Stimulated activated CD4-positive, alpha-beta T cell treated with anti-CD3 and anti-CD28 coated beads, Interleukin-15, amount 100 ng/mL, for 48 hours (primary cell): ENCODE measurements around the gene FBXL14.
A peak's percentile ranks its signal among the peaks of the same experiment; 100 is the strongest.
"Not testable (repeated sequence)": the region's sequence is repeated elsewhere in the genome, so short reads cannot be mapped to it uniquely, and the experiment has no call there.

Experiments
- DNase-seq, 2 donors: peaks; one replicate each; pipeline ENCODE4 v3.0.0-alpha.2; 2020; ENCODE audit warnings: low read depth in 2 of 2

Gene FBXL14

GRCh38 chr12:1572731-1573130 is 21.6 kb downstream of the FBXL14 start:
- no peak for DNase-seq

GRCh38 chr12:1567852-1568251 is 26.5 kb downstream of the FBXL14 start:
- no peak for DNase-seq

GRCh38 chr12:1566449-1567135 is 27.8 kb downstream of the FBXL14 start:
- DNase-seq: no peak

DNA sequence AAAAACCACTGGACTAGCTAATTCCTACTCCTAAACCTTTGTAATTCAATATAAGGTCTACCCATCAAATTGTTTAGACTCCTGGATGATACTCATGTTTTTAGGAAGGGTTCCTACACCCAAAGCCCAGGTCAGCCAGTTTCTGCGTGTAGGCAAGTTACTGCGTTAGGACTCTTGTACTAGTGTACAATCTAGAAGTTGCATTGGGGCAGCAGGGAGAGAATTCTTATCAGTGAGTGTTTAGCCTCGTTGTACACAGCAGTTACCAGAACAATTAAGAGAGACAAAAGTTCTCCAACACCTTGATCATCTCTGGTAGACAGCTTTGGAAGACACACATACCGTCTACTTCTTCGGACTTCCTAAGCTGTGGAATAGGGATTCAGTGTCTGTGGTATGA is 29.2 kb downstream of the FBXL14 start:
- DNase-seq: no peak

DNA sequence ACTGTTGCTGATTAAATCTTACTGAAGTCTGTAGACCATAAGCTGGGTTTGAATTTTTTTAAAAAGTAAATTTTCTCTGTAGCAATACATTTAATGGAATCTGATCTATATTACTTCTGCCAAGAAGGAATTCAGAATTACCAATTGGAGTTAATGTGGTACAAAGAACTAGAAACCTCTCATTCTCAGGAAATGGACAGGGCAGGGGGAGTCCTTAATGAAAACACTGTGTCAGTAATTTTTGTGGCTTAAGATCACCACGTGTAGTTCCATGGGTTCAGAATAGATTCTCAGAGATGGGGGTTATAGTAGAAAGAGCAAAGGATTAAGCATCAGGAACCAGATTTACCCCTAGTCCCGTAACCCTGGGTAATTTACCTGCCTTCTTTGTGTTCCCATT is 30.3 kb downstream of the FBXL14 start:
- DNase-seq: no peak

GRCh38 chr12:1562813-1563407 is 31.5 kb downstream of the FBXL14 start:
- DNase-seq: no peak

DNA sequence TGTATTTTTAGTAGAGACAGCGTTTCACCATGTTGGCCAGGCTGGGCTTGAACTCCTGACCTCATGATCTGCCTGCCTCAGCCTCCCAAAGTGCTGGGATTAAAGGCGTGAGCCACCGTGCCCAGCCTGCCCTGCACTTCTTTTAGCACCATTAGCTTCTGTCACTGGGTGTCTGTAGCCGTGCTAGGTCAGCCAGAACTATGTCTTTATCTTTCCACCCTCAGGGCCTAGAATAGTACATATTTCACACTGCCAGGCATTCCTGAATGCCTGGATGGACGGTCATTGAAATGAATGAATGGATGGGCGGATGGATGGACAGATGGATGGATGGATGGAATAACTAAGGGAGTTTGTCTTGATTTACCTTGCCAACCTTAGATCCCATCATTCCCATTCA is 33.7 kb downstream of the FBXL14 start:
- no peak for DNase-seq

DNA sequence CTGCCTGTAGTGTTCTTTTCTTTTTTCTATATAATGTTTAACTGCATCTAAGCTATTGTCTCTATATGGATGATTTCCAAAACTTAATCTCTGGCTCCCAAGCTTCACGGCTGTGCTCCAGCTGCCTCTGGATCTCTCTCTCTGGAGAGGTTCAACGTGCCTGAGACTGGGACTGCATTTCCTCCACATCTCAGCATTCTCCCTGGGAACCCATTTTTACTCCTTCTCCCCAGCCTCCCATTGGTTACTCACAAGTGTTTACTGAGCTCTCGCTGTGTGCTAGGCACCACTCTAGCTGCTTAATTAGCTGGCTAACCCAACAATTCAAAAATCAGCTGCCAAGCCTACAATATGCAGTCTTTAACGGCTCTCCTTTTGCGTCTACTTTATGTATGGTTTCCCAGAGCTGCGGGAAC is 34.7 kb downstream of the FBXL14 start:
- DNase-seq: no peak

- DNase-seq: not testable (repeated sequence)
These were observed 36.3 kb downstream of the FBXL14 start for GRCh38 chr12:1558108-1558507.

DNA sequence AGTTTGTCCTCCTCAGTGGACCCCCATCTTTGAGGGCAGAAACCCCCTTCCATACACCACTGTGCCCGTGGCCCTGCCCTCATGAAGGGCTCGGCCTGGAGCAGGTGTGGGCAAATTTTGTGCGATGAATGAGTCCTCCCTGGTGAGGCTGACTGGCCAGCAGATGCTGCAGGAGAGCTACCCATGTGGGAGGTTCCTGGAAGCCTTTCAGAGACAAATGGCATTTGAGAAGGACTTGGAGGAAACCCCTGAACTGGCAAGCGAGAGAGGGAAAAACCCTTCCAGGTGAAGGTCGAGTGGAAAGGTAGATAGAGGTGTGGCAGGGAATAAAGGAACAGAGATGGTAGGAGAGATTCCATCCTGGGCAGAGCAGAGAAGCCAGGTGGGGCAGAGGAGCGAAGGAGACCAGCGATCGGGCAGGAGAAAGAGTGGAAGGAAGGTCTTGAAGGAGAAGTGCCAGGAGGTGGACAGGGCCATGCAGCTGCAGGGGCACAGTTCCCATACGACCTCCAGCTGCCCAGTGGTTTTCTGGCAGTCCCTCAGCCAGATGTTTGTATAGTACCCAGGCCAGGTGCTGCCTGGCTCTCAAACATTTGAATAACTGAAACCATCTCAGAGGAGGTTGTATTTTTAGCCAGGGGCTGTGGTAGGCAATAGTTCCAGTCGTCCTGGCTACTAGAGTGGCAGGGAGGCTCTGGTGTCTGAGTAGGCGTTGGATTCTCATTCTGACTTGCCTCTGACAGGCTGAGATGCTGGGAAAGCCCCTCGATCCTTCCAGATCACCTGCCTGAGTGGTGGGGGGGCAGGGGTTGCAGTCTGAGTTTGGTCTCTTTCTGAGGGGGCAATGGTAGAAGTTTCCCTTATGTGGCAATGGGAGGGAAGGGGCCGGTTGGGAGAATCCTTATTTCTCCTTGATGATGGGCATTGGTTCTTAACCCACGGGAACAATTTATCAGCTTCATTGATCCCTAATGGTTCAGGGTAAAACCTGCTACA is 40.1 kb downstream of the FBXL14 start:
- peak; percentile 41 to 50 for DNase-seq

GRCh38 chr12:1553536-1553935 is 40.8 kb downstream of the FBXL14 start:
- no peak for DNase-seq

GRCh38 chr12:1552911-1553491 is 41.4 kb downstream of the FBXL14 start:
- DNase-seq: no peak

- DNase-seq: no peak
These were observed 42.2 kb downstream of the FBXL14 start for GRCh38 chr12:1552171-1552570.

DNA sequence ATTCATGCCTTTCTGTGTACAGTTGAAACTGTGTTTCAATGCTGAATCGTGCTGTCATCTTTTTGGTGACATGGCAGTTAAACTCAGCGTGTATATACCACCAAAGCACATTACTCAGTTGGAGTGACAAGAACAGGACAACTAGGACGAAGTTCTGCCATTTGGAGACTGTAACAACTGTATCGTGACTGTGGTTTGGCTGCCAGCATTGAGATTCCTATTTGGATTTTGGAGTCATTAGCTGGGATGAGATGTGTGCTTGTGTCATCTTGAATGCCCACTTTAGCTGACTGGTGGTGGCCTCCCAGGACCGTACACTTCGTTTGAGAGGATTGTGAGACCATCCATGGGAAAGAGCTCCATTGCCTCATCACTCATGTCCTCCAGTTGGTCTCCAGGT is 42.9 kb downstream of the FBXL14 start:
- DNase-seq: no peak

DNA sequence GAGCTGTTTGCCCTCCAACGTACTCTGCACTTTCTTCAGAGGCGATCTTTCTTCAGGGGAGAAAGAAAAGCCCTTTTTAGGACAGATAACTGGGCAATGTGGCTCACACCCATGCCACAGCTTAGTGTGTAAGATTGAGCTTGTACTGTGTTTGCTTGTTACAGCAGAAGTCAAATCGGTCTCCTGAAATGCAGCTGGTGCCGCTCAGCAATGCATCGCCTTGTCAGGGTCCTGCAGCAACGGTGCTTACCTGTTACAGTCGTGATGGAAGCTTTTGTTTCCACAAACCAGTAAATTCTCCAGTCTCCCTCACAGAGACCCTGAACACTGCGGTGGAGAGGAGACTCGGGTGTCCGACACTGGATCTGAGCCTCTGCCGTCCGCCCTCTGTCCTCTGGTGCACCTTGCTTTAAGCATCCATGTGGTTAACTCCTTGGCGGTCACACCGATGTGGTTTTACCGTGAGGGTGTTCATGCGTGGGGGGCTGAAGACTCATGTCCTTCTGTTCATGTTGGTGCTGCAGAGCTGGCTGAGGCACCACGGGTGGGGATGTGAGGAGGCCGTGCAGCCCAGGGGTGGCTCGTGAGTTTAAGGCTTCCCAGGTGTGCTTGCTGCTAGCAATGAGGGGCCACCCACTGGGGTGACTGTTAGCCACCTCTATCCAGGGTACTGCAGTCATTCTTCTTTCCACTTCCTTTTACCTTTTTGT is 47.3 kb downstream of the FBXL14 start:
- DNase-seq: no peak

GRCh38 chr12:1544996-1545700 is 49.2 kb downstream of the FBXL14 start:
- DNase-seq: no peak

- no peak for DNase-seq
These were observed 51.8 kb downstream of the FBXL14 start for GRCh38 chr12:1542599-1542998.

DNA sequence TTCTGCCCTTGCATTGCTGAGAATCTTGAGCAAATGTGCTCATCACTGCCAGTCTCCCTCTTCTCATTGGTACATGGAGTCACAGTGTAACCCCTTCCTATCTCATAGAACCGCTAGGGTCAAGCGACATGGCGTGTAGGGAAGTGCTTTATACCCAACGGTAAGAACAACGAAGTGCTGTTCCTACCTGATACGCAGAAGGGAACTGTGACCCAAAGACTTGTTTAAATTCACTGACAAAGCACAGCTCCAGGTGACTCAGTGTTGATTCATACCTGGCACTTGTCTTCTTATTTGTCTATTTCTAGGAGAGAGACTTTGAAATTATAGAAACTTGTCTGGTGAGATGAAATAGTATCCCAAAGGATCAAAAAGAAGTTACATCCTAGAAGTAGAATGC is 53.7 kb downstream of the FBXL14 start:
- no peak for DNase-seq

- no peak for DNase-seq
These were observed 55.2 kb downstream of the FBXL14 start for GRCh38 chr12:1539135-1539534.

GRCh38 chr12:1536817-1537216 is 57.6 kb downstream of the FBXL14 start:
- DNase-seq: no peak

DNA sequence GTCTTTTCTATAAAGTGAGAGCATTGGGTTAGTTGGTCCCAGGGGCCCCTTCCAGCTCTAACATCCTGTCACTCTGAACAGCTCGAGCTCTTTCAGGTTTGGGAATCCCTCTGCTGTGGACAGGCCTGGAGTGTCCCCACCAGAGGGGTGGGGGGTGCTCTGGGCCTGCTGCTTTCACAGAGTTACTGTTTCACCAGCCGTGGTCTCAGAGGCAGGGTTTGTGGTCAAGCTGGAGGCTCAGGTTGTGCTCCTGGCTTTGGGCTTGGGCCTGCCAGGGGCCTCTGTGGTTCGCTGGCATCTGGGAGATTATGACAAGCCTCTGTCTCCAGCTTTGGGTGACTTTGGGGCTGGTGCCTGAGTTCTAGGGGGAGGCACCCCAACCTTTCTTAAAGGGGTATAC is 59.6 kb downstream of the FBXL14 start:
- no peak for DNase-seq
